B cell (primary cell): ENCODE results near the gene CBX5.

Experiments
- EZH2 ChIP-seq: IDR thresholded peaks from 2 replicates; pipeline ENCODE4 v1.6.1; 2012; ENCODE audit warnings: borderline replicate concordance, low read depth, mild to moderate bottlenecking, moderate library complexity, low read length; ENCODE audit not compliant: insufficient read depth, poor library complexity, severe bottlenecking
- TF ChIP-seq, protein P1 (sequence below): fragments of 200-600 bp; IDR thresholded peaks from one replicate; pipeline ENCODE4 v1.8.0; 2022; ENCODE audit warnings: antibody characterized with exemption, mild to moderate bottlenecking

- TF ChIP-seq, protein P1, sequence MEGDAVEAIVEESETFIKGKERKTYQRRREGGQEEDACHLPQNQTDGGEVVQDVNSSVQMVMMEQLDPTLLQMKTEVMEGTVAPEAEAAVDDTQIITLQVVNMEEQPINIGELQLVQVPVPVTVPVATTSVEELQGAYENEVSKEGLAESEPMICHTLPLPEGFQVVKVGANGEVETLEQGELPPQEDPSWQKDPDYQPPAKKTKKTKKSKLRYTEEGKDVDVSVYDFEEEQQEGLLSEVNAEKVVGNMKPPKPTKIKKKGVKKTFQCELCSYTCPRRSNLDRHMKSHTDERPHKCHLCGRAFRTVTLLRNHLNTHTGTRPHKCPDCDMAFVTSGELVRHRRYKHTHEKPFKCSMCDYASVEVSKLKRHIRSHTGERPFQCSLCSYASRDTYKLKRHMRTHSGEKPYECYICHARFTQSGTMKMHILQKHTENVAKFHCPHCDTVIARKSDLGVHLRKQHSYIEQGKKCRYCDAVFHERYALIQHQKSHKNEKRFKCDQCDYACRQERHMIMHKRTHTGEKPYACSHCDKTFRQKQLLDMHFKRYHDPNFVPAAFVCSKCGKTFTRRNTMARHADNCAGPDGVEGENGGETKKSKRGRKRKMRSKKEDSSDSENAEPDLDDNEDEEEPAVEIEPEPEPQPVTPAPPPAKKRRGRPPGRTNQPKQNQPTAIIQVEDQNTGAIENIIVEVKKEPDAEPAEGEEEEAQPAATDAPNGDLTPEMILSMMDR = no peak
- no peak for TF ChIP-seq EZH2
Observed at GRCh38 chr12:54257332-54257731, 22.6 kb downstream of the CBX5 start.
